GM12878 (cell line): ENCODE measurements around the gene RTN4RL1. TPM values are rescaled to one million over a fixed set of nuclear protein-coding genes. Genes with fewer than 3 reads are reported as not detected.

Experiments used
- ATAC-seq: fragments of 200-7000 bp; cut with Tn5 transposase; 3 replicates; pipeline ENCODE4 v1.9.1; 2020; ENCODE audit warnings: mild to moderate bottlenecking, moderate library complexity
- BruUV-seq: library from RNA; stranded (reverse); fragments of 400-500 nt; replicated peaks from 2 replicates; lab custom pipeline; 2021; lab: Mats Ljungman, UMichigan
- CTCF ChIA-PET: fragments of 300-600 bp; sonication (Branson Sonifier 250); formaldehyde crosslinking; extraction: SDS; loops from one replicate; lab custom pipeline; 2021; ENCODE audit warnings: inconsistent platforms; lab: Yijun Ruan, JAX
- POLR2A ChIA-PET: fragments of 350-600 bp; formaldehyde crosslinking; extraction: SDS; loops from one replicate; lab custom pipeline; 2021; ENCODE audit warnings: inconsistent platforms; lab: Charles Lee
- RAD21 ChIA-PET: fragments of 300-600 bp; sonication (Branson Sonifier 250); formaldehyde crosslinking; loops from one replicate; lab custom pipeline; 2023; ENCODE audit warnings: antibody characterized with exemption; ENCODE audit not compliant: unreplicated experiment; lab: Charles Lee
- SMC1A ChIA-PET: fragments of 300-600 bp; sonication (Branson Sonifier 250); formaldehyde crosslinking; loops from one replicate; lab custom pipeline; 2023; ENCODE audit not compliant: unreplicated experiment, uncharacterized antibody; lab: Charles Lee
- DNase-seq: peaks from one replicate; pipeline ENCODE4 v3.0.0-alpha.2; 2011; ENCODE audit warnings: low read depth, low spot score
- FAIRE-seq: peaks from 3 replicates; lab custom pipeline; 2011; peaks lifted over from hg19 to GRCh38; lab: Jason Lieb, UNC
- H2AFZ ChIP-seq: 2 replicates; pipeline ENCODE4 v1.6.0; 2011; ENCODE audit warnings: low read depth, low read length, control low read depth; ENCODE audit not compliant: control insufficient read depth
- H3K27ac ChIP-seq: 2 replicates; pipeline ENCODE4 v1.5.1; 2011; ENCODE audit warnings: control low read depth; ENCODE audit not compliant: control insufficient read depth, insufficient read depth
- H3K27me3 ChIP-seq, 2 experiments: replicated peaks in 1 of 2; 2 replicates each; pipeline versions ENCODE4 v1.6.0 to v1.6.1; 2011; ENCODE audit warnings: low read length in 1 of 2; ENCODE audit not compliant: control insufficient read depth in 2 of 2, insufficient read depth in 2 of 2
- H3K36me3 ChIP-seq, 2 experiments: 2 replicates each; pipeline ENCODE4 v1.5.1; 2011; ENCODE audit warnings: low read length in 1 of 2; ENCODE audit not compliant: control insufficient read depth in 2 of 2, insufficient read depth in 2 of 2
- H3K4me1 ChIP-seq: 2 replicates; pipeline ENCODE4 v1.6.1; 2011; ENCODE audit warnings: mild to moderate bottlenecking, low read length, moderate library complexity, mixed read lengths; ENCODE audit not compliant: control insufficient read depth, insufficient read depth
- H3K4me2 ChIP-seq: 2 replicates; pipeline ENCODE4 v1.6.0; 2011; ENCODE audit warnings: control low read depth; ENCODE audit not compliant: control insufficient read depth, insufficient read depth
- H3K4me3 ChIP-seq: fragments of 200-600 bp; sonication (generic); 2 replicates; pipeline ENCODE4 v1.5.1; 2016
- H3K79me2 ChIP-seq: 2 replicates; pipeline ENCODE4 v1.6.0; 2011; ENCODE audit warnings: low read length; ENCODE audit not compliant: control insufficient read depth, insufficient read depth
- H3K9ac ChIP-seq: 2 replicates; pipeline ENCODE4 v1.8.0; 2011; ENCODE audit warnings: low read length, control low read depth, mixed read lengths; ENCODE audit not compliant: control insufficient read depth, insufficient read depth
- H3K9me3 ChIP-seq: replicated peaks from 3 replicates; pipeline ENCODE4 v1.5.1; 2011; ENCODE audit warnings: mild to moderate bottlenecking, low read length; ENCODE audit not compliant: control insufficient read depth, insufficient read depth
- H4K20me1 ChIP-seq: 2 replicates; pipeline ENCODE4 v1.6.0; 2011; ENCODE audit not compliant: control insufficient read depth, insufficient read depth
- ATF3 ChIP-seq: IDR thresholded peaks from 2 replicates; pipeline ENCODE4 v1.6.1; 2011; ENCODE audit warnings: low read depth, mild to moderate bottlenecking, low read length, moderate library complexity, borderline replicate concordance; ENCODE audit errors: extremely low read depth
- CBX5 ChIP-seq: sonication (generic); IDR thresholded peaks from 2 replicates; pipeline ENCODE4 v1.6.1; 2016; ENCODE audit warnings: low read depth, moderate library complexity, mild to moderate bottlenecking, inconsistent platforms
- ESRRA ChIP-seq: IDR thresholded peaks from 2 replicates; pipeline ENCODE4 v1.6.1; 2012; ENCODE audit warnings: mild to moderate bottlenecking, low read length, improper control_type of control experiment
- EZH2 ChIP-seq: IDR thresholded peaks from 2 replicates; pipeline ENCODE4 v1.6.1; 2012; ENCODE audit warnings: low read depth, mild to moderate bottlenecking, control low read depth, inconsistent platforms, low read length, borderline replicate concordance; ENCODE audit not compliant: control insufficient read depth
- FOXK2 ChIP-seq: fragments of 450-650 bp; IDR thresholded peaks from 2 replicates; pipeline ENCODE4 v1.6.1; 2017; ENCODE audit warnings: mild to moderate bottlenecking, moderate library complexity
- HDAC2 ChIP-seq: fragments of 200-600 bp; sonication (generic); IDR thresholded peaks from 2 replicates; pipeline ENCODE4 v1.6.1; 2017
- HDGF ChIP-seq: fragments of 450-650 bp; IDR thresholded peaks from 2 replicates; pipeline ENCODE4 v1.6.1; 2016; ENCODE audit warnings: antibody characterized with exemption
- MLLT1 ChIP-seq: fragments of 450-650 bp; IDR thresholded peaks from 2 replicates; pipeline ENCODE4 v1.6.1; 2016; ENCODE audit warnings: mild to moderate bottlenecking
- MTA3 ChIP-seq: IDR thresholded peaks from 2 replicates; pipeline ENCODE4 v1.6.1; 2012; ENCODE audit warnings: low read length, inconsistent platforms, borderline replicate concordance
- POLR2AphosphoS5 ChIP-seq: IDR thresholded peaks from 2 replicates; pipeline ENCODE4 v1.6.1; 2011; ENCODE audit warnings: mild to moderate bottlenecking, low read length, inconsistent platforms
- RELB ChIP-seq: fragments of 450-650 bp; IDR thresholded peaks from 2 replicates; pipeline ENCODE4 v1.6.1; 2017; ENCODE audit warnings: low read depth, mild to moderate bottlenecking, moderate library complexity
- SIN3A ChIP-seq: IDR thresholded peaks from 2 replicates; pipeline ENCODE4 v1.6.1; 2012; ENCODE audit warnings: low read depth, low read length, improper control_type of control experiment
- SMAD1 ChIP-seq: fragments of 450-650 bp; IDR thresholded peaks from 2 replicates; pipeline ENCODE4 v1.6.1; 2018; ENCODE audit warnings: mild to moderate bottlenecking, low read depth; ENCODE audit not compliant: partially characterized antibody
- SMARCA5 ChIP-seq: fragments of 450-650 bp; IDR thresholded peaks from 2 replicates; pipeline ENCODE4 v1.6.1; 2017; ENCODE audit warnings: mild to moderate bottlenecking
- SUZ12 ChIP-seq: fragments of 200-600 bp; sonication (generic); IDR thresholded peaks from one replicate; pipeline ENCODE4 v1.6.1; 2018; ENCODE audit warnings: antibody characterized with exemption, mild to moderate bottlenecking; ENCODE audit not compliant: unreplicated experiment
- USF1 ChIP-seq: IDR thresholded peaks from 2 replicates; pipeline ENCODE4 v1.6.1; 2011; ENCODE audit warnings: borderline replicate concordance, low read depth, mild to moderate bottlenecking, moderate library complexity, mixed read lengths, low read length; ENCODE audit not compliant: insufficient read depth; ENCODE audit errors: extremely low read length
- ZNF687 ChIP-seq: fragments of 450-650 bp; IDR thresholded peaks from 2 replicates; pipeline ENCODE4 v1.6.1; 2017; ENCODE audit warnings: mild to moderate bottlenecking, moderate library complexity
- WGBS: methylation state at CpG from one replicate; pipeline ENCODE4 v1.1.6; 2016; ENCODE audit warnings: low lambda C conversion rate; ENCODE audit not compliant: insufficient replicate concordance, insufficient coverage; ENCODE audit errors: missing lambda C conversion rate; 5-methylcytosine and 5-hydroxymethylcytosine counted together
- in situ Hi-C: fragments of 300-500 bp; cut with MboI; formaldehyde crosslinking; loops from 9 replicates; pipeline ENCODE4 v1.14.3; 2018; ENCODE audit warnings: mixed read lengths
- intact Hi-C: fragments of 100-400 bp; cut with micrococcal nuclease; formaldehyde crosslinking; loops from one replicate; pipeline ENCODE4 v1.14.2; 2022; ENCODE audit not compliant: unreplicated experiment
- polyA plus RNA-seq, 11 experiments: library from polyadenylated mRNA; depleted of rRNA in 4 of 11; unstranded in 6 of 11; stranded (reverse) in 5 of 11; fragments of >200 nt; fragmentation: Nextera tagmentation in 4 of 11; fragmentation: Illumina TruSeq in 1 of 11; extraction: Ambion mirVana in 4 of 11; extraction: Trizol in 1 of 11; gene quantifications; 1 replicate in 1 of 11; 2 replicates in 10 of 11; pipeline versions ENCODE4 v1.2.1 to v1.2.3, GENCODE V29; 2011 to 2016; ENCODE audit warnings: inconsistent platforms in 2 of 11, missing spikeins in 2 of 11, low read depth in 1 of 11
- total RNA-seq, 4 experiments: library from RNA; depleted of rRNA in 3 of 4; stranded (reverse); fragments of >200 nt in 3 of 4; fragmentation: Illumina TruSeq in 1 of 4; extraction: Trizol in 1 of 4; gene quantifications; 2 replicates each; pipeline versions ENCODE4 v1.2.1 to v1.2.3, GENCODE V29; 2013 to 2021

RTN4RL1 gene
- total and polyA plus RNA-seq, 10 of the 15 experiments (the other 5 are each of a cell fraction or from before 2014, with no cell fraction given), result 0.08 to 0.11 (median 0.10) TPM; not detected in 7

GRCh38 chr17:1920948-1921351 is 104.2 kb downstream of the RTN4RL1 start:
- no peak for DNase-seq
- CTCF ChIA-PET, result no interaction called here
- TF ChIP-seq SMARCA5 (no peak), USF1 (no peak), POLR2AphosphoS5 (no peak), EZH2 (no peak), HDAC2 (no peak), MLLT1 (no peak), RELB (no peak), FOXK2 (no peak), CBX5 (no peak), SIN3A (no peak), MTA3 (no peak), SMAD1 (no peak), SUZ12 (no peak), ATF3 (no peak), ZNF687 (no peak), HDGF (no peak), ESRRA (no peak)
- TF ChIP-seq, all 136 proteins: peak for 0
- 73% methylated on average over 19 of the region's 19 CpGs for WGBS
- FAIRE-seq (no peak), ATAC-seq (no peak)
- Histone ChIP-seq H3K4me2 (no peak overlapping the region), H2AFZ (no peak overlapping the region), H3K36me3 (no peaks in the 10 kb centered on the region), H3K4me1 (no peaks in the 10 kb centered on the region), H3K27ac (no peak overlapping the region), H3K9me3 (no peaks in the 10 kb centered on the region), H3K27me3 (no peaks in the 10 kb centered on the region; a peak in 1 of 4 replicates), H3K4me3 (no peak overlapping the region), H3K79me2 (no peaks in the 10 kb centered on the region), H4K20me1 (no peaks in the 10 kb centered on the region), H3K9ac (no peak overlapping the region)
- in situ Hi-C loops, result loop anchor here (25.0 kb wide), 1 partner anchor 91 kb away; no protein-coding TSS in a partner anchor
- no TSS peak for BruUV-seq
- ChIA-PET RAD21 (no interaction called here), SMC1A (no interaction called here), POLR2A (no interaction called here)
- intact Hi-C loops, result no loop called here
